GM18505 (cell line): Measurements from ENCODE around the gene NPAS3.

Source experiments
- ATAC-seq: cut with Tn5 transposase; IDR thresholded peaks from one replicate; pipeline ENCODE4 v1.9.1; 2021; ENCODE audit not compliant: unreplicated experiment
- POLR2A ChIP-seq: IDR thresholded peaks from 4 replicates; pipeline ENCODE4 v1.6.1; 2011; ENCODE audit warnings: borderline replicate concordance; ENCODE audit not compliant: insufficient read depth, insufficient read length; ENCODE audit errors: extremely low read depth

The NPAS3 gene

GRCh38 chr14:32938719-32939253, at the start of gene NPAS3:
Gene NPAS3, plus strand, starts transcription at chr14:32938879.
- ATAC-seq: no peak
- TF ChIP-seq POLR2A: no peak

DNA sequence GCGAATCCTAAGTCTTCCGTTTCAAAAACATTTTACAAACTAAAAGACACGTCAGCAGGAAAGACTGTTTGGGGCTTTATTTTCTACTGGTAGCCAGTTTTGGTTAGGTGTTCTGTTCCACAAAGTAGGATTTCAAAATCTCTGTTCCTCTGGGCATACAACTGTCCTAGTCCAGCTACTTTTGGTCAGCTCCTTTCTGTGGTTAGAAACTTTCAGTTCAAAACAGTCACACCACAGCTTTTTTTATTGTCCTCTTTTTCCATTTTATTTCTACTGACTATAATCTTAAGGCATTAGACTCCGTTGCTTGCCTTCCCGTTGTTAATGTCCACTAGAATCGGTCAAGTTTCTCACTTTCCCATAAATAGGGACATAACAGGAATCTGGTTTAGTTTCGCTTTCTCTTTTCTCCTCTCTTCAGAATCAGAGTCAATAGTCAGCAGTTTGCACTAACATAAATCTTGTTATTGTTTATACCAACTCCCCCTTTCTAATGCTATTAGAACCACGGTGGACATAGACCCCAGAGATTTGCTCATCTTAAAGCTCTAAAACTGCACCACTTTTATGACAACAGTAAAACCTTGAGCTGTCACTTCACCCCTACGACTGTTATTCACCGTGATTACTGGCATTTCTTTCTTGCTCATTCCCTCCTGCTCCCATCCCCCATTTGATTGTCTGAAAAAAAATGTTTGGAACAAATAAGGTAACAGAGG, 41.5 kb upstream of the NPAS3 start:
- no peak for ATAC-seq
- no peak for TF ChIP-seq POLR2A

DNA sequence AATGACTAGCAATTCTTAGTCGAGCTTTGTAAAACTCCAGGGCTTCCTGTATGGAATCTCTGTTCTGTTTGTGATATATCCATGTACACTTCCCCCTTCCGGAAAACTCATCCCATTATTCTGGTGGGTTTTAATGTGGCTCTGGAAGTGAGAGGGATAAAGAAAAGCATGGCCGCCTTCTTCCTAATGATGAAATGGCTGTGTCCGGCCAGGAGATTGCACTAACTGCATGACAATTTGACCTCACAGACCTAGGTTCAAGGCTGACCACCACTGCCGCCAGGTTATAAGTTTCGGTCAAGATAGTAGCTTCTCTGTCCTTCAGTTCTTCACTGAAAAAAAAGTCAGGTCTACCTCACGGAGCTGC, 41.0 kb upstream of the NPAS3 start:
- no peak for ATAC-seq
- TF ChIP-seq POLR2A: no peak

- no peak for TF ChIP-seq POLR2A
- no peak for ATAC-seq
These were observed 39.8 kb upstream of the NPAS3 start for GRCh38 chr14:32898876-32899275.

DNA sequence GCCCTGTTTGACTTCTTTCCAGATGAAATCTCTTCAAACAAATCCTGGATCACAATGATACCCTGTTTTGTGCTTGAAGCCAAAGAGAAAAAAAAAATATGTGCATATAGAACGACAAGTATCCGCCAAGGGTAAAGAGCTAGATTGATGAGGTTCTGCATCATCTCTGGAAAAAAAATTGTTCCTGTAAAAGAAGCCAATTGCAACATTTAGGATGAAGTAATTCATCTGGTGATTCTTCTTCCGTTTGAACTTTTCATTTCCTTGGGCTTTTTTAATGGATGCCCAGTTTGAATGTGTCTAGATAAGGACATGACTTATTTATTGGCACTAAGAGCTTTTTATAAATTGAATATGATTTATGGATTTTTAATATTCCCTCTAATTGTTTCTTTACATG, 38.1 kb upstream of the NPAS3 start:
- no peak for TF ChIP-seq POLR2A
- ATAC-seq: no peak

DNA sequence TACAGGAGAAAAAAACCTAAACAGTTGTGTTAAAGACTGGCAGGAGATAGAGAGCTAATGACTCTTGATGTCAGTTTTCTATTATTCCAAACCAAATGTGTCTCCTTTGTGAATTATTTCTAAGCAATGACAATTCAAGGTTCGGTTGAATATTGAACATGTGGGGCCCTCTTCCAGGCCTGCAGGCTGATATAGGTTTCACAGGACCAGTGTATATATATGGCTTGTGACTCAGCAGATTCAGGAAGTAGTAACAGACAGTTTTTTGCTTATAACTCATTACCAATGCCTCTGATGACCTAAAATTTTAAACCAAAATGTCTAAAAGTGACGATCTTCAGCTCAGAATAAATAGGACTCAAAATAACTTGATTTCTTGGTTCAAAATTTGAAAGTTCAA, 33.7 kb upstream of the NPAS3 start:
- ATAC-seq: no peak
- TF ChIP-seq POLR2A: no peak

- TF ChIP-seq POLR2A: no peak
- no peak for ATAC-seq
These were observed 32.0 kb upstream of the NPAS3 start for GRCh38 chr14:32906672-32907071.

DNA sequence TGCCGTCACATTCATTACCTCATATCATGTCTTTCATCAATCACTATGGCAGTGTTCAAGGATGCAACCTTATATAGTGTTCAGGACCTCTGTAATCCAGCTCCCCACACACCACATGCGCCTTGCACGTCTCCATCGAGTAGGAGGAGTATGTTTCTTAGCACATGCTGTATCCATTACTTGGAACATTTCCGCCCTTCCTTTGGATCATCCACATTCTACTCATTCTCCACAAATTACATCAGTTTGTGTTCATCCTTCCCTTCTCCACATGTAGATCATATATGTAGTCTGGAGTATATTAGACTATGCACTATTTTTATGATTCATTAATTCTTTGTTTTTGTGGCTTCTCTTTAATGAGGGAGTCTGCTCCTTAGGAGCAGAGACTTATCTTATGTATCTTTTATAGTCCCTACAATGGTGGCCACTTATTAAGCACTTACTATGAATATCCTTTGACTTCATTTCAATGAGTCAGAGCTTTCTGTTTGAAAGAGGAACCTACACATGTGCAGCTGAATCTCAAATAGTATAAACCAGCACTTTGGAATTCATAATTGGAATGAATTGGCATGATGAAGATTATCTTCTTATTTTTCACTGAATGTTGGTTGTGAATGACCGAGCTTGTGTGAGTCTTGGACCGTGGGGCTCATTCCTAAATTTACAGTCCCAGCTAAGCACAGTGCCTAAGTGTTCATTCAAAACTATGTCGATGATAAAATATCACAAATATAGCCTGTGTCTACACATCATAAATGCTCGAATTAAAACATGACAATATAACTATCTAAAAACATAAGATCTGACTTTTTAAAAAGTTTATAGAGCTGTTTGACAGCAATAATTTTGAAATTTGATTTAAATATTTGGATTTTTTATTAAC, 30.2 kb upstream of the NPAS3 start:
- TF ChIP-seq POLR2A: no peak
- ATAC-seq: no peak

DNA sequence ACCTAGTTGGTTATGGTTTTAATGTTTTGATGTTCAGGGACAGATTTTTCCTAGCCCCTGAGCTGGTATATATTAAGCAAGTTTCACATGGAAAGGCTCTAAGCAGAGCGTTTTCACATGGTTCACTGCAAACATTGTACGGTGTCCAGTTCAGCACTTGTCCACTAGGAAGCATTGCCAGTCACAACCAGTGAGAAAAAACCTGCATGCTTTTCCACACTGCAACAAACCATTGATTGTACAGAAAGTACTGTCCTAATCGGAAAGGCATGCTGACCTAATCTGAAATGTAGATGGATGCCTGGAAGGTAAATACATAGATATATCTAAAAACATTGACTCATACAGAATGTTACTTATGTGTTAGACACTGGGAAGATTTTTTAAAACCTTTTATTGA, 25.0 kb upstream of the NPAS3 start:
- ATAC-seq: no peak
- TF ChIP-seq POLR2A: no peak

DNA sequence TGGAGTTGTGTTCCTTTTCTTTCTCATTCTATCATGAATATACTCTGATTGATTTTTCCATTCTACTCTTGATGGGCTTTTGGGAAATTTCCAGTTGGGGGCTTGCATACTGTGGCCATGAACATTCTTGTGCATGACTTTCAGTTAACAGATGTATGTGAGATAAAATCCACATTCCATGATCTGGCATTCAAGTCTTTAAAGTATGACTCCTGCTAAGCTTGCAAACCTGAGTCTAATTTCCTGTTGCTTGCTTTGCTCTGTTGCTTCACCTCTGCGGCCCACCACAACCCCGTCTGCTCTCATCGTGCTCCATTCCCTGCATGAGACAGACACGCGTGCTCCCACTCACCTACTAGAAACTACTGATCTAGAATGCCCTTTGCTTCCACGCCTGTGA, 24.3 kb upstream of the NPAS3 start:
- TF ChIP-seq POLR2A: no peak
- ATAC-seq: no peak

GRCh38 chr14:32920696-32921276, 17.9 kb upstream of the NPAS3 start:
- no peak for ATAC-seq
- TF ChIP-seq POLR2A: no peak

DNA sequence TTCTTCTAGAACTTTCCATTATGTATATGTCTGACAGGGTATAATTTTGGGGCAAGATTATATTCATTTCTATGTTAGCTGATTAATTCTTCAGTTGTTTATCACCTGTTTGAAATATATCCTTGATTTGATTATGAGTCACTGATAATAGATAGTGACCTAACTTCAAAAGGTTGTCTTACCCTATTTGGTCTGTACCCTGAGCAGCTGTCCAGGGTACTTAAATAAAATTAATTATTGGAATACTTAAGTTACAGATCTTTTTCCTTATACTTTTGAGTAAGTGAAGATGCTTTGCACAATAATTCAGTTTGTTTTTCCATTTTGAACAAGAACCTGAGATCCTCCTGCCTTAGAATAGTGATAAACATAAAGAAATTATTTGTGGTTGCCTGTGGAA, 13.2 kb upstream of the NPAS3 start:
- no peak for ATAC-seq
- TF ChIP-seq POLR2A: no peak

DNA sequence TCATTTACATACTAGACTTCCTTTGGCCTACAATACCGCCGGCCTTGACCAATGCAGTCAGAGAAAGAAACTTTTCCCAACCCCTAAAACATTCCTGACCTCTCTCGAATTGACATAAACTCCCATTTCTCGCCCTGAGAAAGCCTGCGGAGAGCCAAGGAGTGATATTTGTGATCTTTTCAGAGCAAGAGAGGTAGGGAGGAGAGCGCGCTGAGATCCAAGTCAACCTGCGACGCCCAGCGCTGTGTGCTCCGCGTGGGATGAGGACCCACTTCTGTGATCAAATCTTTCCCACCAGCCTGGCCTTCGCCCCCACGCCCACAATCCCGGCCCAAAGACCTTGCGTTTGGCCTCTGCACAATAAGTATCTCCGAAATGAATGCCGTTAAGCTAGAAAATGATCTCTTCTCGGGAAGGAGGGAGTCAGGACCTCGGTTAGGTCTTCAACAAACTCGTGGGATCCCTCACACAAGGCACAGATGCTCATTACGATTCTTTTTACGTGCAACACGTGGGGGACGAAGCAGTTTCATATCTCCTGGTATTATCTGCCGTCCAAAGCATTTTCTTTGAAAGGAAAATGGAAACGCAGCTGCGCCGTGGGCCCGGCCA, 6.3 kb upstream of the NPAS3 start:
- no peak for TF ChIP-seq POLR2A

More for the DNA sequence above, 6.3 kb upstream of the NPAS3 start:
- ATAC-seq: no peak
